HCT116 (cell line): Measurements from ENCODE around the gene ZBTB7B. TPM values are rescaled to one million over a fixed set of nuclear protein-coding genes. Genes with fewer than 3 reads are reported as not detected.

Experiments used
- ATAC-seq: fragments of 200-7000 bp; cut with Tn5 transposase; 2 replicates; pipeline ENCODE4 v1.9.1; 2020; ENCODE audit warnings: mild to moderate bottlenecking, moderate library complexity
- BruUV-seq: library from RNA; stranded (reverse); fragments of 400-500 nt; replicated peaks from 2 replicates; lab custom pipeline; 2021; lab: Mats Ljungman, UMichigan
- CTCF ChIA-PET: fragments of 300-600 bp; sonication (Branson Sonifier 250); formaldehyde crosslinking; loops from one replicate; lab custom pipeline; 2021; ENCODE audit warnings: antibody characterized with exemption; lab: Charles Lee
- POLR2A ChIA-PET: fragments of 300-600, 350-600 bp; sonication (Branson Sonifier 250); formaldehyde crosslinking; loops from one replicate; lab custom pipeline; 2021; ENCODE audit warnings: antibody characterized with exemption; lab: Charles Lee
- RAD21 ChIA-PET, 2 experiments: fragments of 300-600 bp; sonication (Branson Sonifier 250); formaldehyde crosslinking; loops; one replicate each; lab custom pipeline; 2023; ENCODE audit warnings: low total read pairs in 2 of 2; ENCODE audit not compliant: uncharacterized antibody in 2 of 2, unreplicated experiment in 2 of 2, low non-redundant PET in 1 of 2; lab: Charles Lee
- DNase-seq: peaks from one replicate; pipeline ENCODE4 v3.0.0-alpha.2; 2010; ENCODE audit warnings: low read depth, low spot score
- H2AFZ ChIP-seq: fragments of 200-600 bp; shearing (Covaris generic), sonication (generic); 2 replicates; pipeline ENCODE4 v1.6.1; 2017; ENCODE audit warnings: low read depth, mixed run types, mixed read lengths, antibody characterized with exemption, low read length; ENCODE audit not compliant: poor library complexity, severe bottlenecking
- H3K27ac ChIP-seq: 2 replicates; pipeline ENCODE4 v1.5.1; 2012; ENCODE audit warnings: low read depth, low read length
- H3K27me3 ChIP-seq: fragments of 200-600 bp; sonication (generic); 2 replicates; pipeline ENCODE4 v1.6.1; 2016; ENCODE audit warnings: mixed run types, low read length, mixed read lengths; ENCODE audit not compliant: insufficient read depth
- H3K36me3 ChIP-seq, 2 experiments: fragments of 200-500 bp in 1 of 2; fragments of 200-600 bp in 1 of 2; sonication (Bioruptor generic) in 1 of 2; sonication (generic) in 1 of 2; 2 replicates each; pipeline versions ENCODE4 v1.5.1 to v1.6.1; 2014 to 2016; ENCODE audit warnings: low read length in 2 of 2, inconsistent platforms in 1 of 2, mixed read lengths in 1 of 2, mixed run types in 1 of 2; ENCODE audit not compliant: insufficient read depth in 2 of 2, control insufficient read depth in 1 of 2
- H3K4me1 ChIP-seq, 2 experiments: fragments of 200-600 bp in 1 of 2; sonication (generic) in 1 of 2; 2 replicates each; pipeline versions ENCODE4 v1.5.1 to v1.6.1; 2012 to 2017; ENCODE audit warnings: low read length in 2 of 2, inconsistent platforms in 1 of 2, mild to moderate bottlenecking in 1 of 2, mixed read lengths in 1 of 2, mixed run types in 1 of 2, moderate library complexity in 1 of 2; ENCODE audit not compliant: insufficient read depth in 2 of 2, control insufficient read depth in 1 of 2
- H3K4me2 ChIP-seq: fragments of 200-600 bp; sonication (generic); 2 replicates; pipeline ENCODE4 v1.6.1; 2017; ENCODE audit warnings: mixed run types, low read length, mixed read lengths
- H3K4me3 ChIP-seq, 2 experiments: fragments of 200-600 bp in 1 of 2; sonication (generic) in 1 of 2; replicated peaks in 1 of 2; 2 replicates each; pipeline ENCODE4 v1.5.1; 2011 to 2016; ENCODE audit warnings: low read length in 2 of 2, control low read depth in 1 of 2, low read depth in 1 of 2, mild to moderate bottlenecking in 1 of 2, mixed read lengths in 1 of 2, mixed run types in 1 of 2
- H3K79me2 ChIP-seq: fragments of 200-600 bp; sonication (generic); 2 replicates; pipeline ENCODE4 v1.6.1; 2017; ENCODE audit warnings: mild to moderate bottlenecking, mixed run types, low read length, moderate library complexity, mixed read lengths; ENCODE audit not compliant: insufficient read depth
- H3K9ac ChIP-seq: fragments of 200-600 bp; sonication (generic); 2 replicates; pipeline ENCODE4 v1.6.1; 2016; ENCODE audit warnings: low read length, mixed read lengths
- H3K9me2 ChIP-seq: fragments of 200-600 bp; sonication (generic), shearing (Covaris generic); 2 replicates; pipeline ENCODE4 v1.6.1; 2017; ENCODE audit warnings: mixed run types, mild to moderate bottlenecking, moderate library complexity; ENCODE audit not compliant: insufficient read depth
- H3K9me3 ChIP-seq, 2 experiments: fragments of 200-500 bp in 1 of 2; fragments of 200-600 bp in 1 of 2; sonication (Bioruptor generic) in 1 of 2; sonication (generic) in 1 of 2; 2 replicates each; pipeline ENCODE4 v1.6.1; 2014 to 2017; ENCODE audit warnings: low read length in 2 of 2, mixed read lengths in 2 of 2, inconsistent platforms in 1 of 2, low read depth in 1 of 2, mild to moderate bottlenecking in 1 of 2, mixed run types in 1 of 2, moderate library complexity in 1 of 2; ENCODE audit not compliant: control insufficient read depth in 1 of 2, insufficient read depth in 1 of 2
- H4K20me1 ChIP-seq: fragments of 200-600 bp; sonication (generic), shearing (Covaris generic); 2 replicates; pipeline ENCODE4 v1.6.1; 2017; ENCODE audit warnings: mixed run types, mild to moderate bottlenecking, moderate library complexity; ENCODE audit not compliant: insufficient read depth
- ATF3 ChIP-seq: IDR thresholded peaks from 2 replicates; pipeline ENCODE4 v1.6.1; 2012
- CBX3 ChIP-seq: IDR thresholded peaks from 2 replicates; pipeline ENCODE4 v1.6.1; 2012; ENCODE audit warnings: low read depth
- EZH2 ChIP-seq: fragments of 200-600 bp; sonication (generic); IDR thresholded peaks from 2 replicates; pipeline ENCODE4 v1.6.1; 2017; ENCODE audit warnings: antibody characterized with exemption, mixed run types
- EZH2phosphoT487 ChIP-seq: fragments of 200-600 bp; IDR thresholded peaks from 2 replicates; pipeline ENCODE4 v1.6.1; 2018; ENCODE audit warnings: antibody characterized with exemption, borderline replicate concordance
- FOSL1 ChIP-seq: IDR thresholded peaks from 2 replicates; pipeline ENCODE4 v1.6.1; 2012; ENCODE audit warnings: low read depth
- RAD21 ChIP-seq: IDR thresholded peaks from 2 replicates; pipeline ENCODE4 v1.6.1; 2012; ENCODE audit warnings: low read depth, mild to moderate bottlenecking
- SP1 ChIP-seq: IDR thresholded peaks from 2 replicates; pipeline ENCODE4 v1.6.1; 2012; ENCODE audit warnings: low read depth
- SRF ChIP-seq: IDR thresholded peaks from 2 replicates; pipeline ENCODE4 v1.6.1; 2012; ENCODE audit warnings: low read depth
- ZFX ChIP-seq: fragments of 450-650 bp; IDR thresholded peaks from 2 replicates; pipeline ENCODE4 v1.6.1; 2017
- ZNF274 ChIP-seq: fragments of 200-500 bp; sonication (Bioruptor generic); IDR thresholded peaks from 2 replicates; pipeline ENCODE4 v1.6.1; 2014; ENCODE audit warnings: mild to moderate bottlenecking, low read depth, low read length, inconsistent platforms
- intact Hi-C: fragments of 100-400 bp; cut with micrococcal nuclease; formaldehyde crosslinking; loops from 2 replicates; pipeline ENCODE4 v1.10.0; 2022
- total RNA-seq: library from RNA; stranded (reverse); gene quantifications from one replicate; pipeline ENCODE4 v1.2.1, GENCODE V29; 2021; ENCODE audit not compliant: unreplicated experiment
- TF ChIP-seq, protein P1 (sequence below): IDR thresholded peaks from 2 replicates; pipeline ENCODE4 v1.6.1; 2012
- TF ChIP-seq, protein P2 (sequence below): IDR thresholded peaks from 2 replicates; pipeline ENCODE4 v1.6.1; 2012; ENCODE audit warnings: low read depth

Gene ZBTB7B
- total RNA-seq, 1 experiment from 2014 or later, result 57.0 TPM

- ATAC-seq (no peak), DNase-seq (no peak)
- Histone ChIP-seq H3K79me2 (peaks cover 2% of the 10 kb centered on the region), H3K27ac (no peak overlapping the region), H3K27me3 (no peaks in the 10 kb centered on the region), H4K20me1 (no peaks in the 10 kb centered on the region), H3K4me3 (peak overlapping the region; percentile 60 to 62), H3K4me2 (peak overlapping the region; percentile 87), H3K9me3 (no peaks in the 10 kb centered on the region), H3K36me3 (peaks cover 3 to 13% of the 10 kb centered on the region in 2 experiments; a peak in 2 of 4 replicates), H2AFZ (no peak overlapping the region), H3K9me2 (no peaks in the 10 kb centered on the region), H3K9ac (peak overlapping the region; percentile 56), H3K4me1 (peaks cover 14 to 33% of the 10 kb centered on the region in 2 experiments)
- ChIA-PET POLR2A (interaction anchor here (0.8 to 2.4 kb wide), 3 partner anchors 12 to 18 kb away, joined by 4 to 10 read pairs (median 9); partner anchors contain the start of gene SHC1), RAD21 (interaction anchor here in 1 of 2 experiments (1.0 kb wide), 1 partner anchor 96 kb away, joined by 4 read pairs; the partner anchor contains the start of gene ADAM15), CTCF (interaction anchor here (0.8 to 1.3 kb wide), 5 partner anchors 18 to 408 kb away, joined by 3 to 5 read pairs (median 4); partner anchors contain the start of gene ADAM15)
- BruUV-seq, result no TSS peak
- intact Hi-C loops, result no loop called here
- TF ChIP-seq SRF, result 0 out of 2 replicates have a peak, but pooled peaks have one; percentile 45
- TF ChIP-seq FOSL1, result no peak
- no peak for TF ChIP-seq ZFX
Observed at GRCh38 chr1:154955039-154955717, 47.4 kb upstream of the ZBTB7B start.

DNA sequence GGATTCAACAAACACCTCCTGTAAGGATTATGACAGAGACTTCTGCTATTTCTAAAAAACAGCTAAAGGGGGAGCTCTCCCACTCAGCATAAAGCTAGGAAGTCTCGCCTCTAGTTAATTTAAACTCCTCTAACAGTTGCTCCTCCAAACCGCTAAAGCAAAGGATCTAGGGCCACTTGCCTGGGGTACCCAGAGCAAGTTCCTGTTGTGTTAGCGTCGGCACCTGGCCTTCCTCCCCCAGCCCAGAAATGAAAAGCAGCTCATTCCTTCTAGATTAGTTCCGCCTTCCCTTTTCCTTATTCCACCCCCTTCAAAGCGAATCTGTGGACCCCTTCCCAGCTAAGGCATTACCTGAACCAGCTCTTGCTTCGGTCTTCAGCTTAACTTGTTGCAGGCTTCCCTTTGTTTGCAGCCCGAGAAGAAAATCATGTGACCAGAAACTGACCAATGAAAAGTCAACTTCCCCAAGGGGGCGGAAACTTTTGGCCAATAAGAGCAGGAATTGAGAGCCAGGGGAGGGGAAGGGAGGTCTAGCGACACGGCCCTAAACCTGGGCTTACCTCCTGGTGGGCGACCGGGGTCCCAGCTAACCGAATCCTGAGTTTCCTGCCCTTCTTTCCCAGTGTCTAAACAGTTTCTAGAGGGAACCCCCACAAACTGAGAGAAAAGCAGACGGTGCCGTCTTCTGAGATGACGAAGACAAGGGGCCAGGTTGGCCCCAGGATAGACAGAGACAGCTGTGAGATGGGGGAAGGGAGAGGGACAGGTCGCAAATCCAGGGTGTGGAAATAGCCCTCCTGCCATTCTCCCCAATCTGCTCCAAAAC, 46.7 kb upstream of the ZBTB7B start, which contains the start of gene PBXIP1:
PBXIP1 (minus strand) TSS at position 382 of the 826 bp plus-strand sequence. CDS start 2,378 bp downstream, outside the sequence.
- Histone ChIP-seq H3K9ac (peak within 1 kb of the TSS; percentile 56), H3K4me2 (peak within 1 kb of the TSS; percentile 87), H2AFZ (no peak within 1 kb of the TSS), H3K4me3 (peak within 1 kb of the TSS; percentile 60 to 62), H3K9me2 (no peaks in the 10 kb centered on the region), H4K20me1 (no peaks in the 10 kb centered on the region), H3K27ac (peak within 1 kb of the TSS; percentile 5; the same call in 1 of the 2 replicates), H3K79me2 (peaks cover 9% of the 10 kb centered on the region), H3K4me1 (peaks cover 18 to 40% of the 10 kb centered on the region in 2 experiments), H3K9me3 (no peaks in the 10 kb centered on the region), H3K36me3 (peaks cover 3 to 13% of the 10 kb centered on the region in 2 experiments; a peak in 2 of 4 replicates), H3K27me3 (no peaks in the 10 kb centered on the region)
- ATAC-seq, result peak; percentile 88
- RAD21 ChIA-PET, result interaction anchor here in 1 of 2 experiments (1.0 kb wide), 1 partner anchor 95 kb away, joined by 4 read pairs; the partner anchor contains the start of gene ADAM15
- DNase-seq, result peak; percentile 80
- intact Hi-C loops, result no loop called here
- POLR2A ChIA-PET, result interaction anchor here (0.8 to 2.4 kb wide), 3 partner anchors 12 to 17 kb away, joined by 4 to 10 read pairs (median 9); partner anchors contain the start of gene SHC1
- BruUV-seq, result no TSS peak
- CTCF ChIA-PET, result interaction anchor here (0.8 to 1.3 kb wide), 6 partner anchors 18 to 409 kb away, joined by 3 to 5 read pairs (median 4); partner anchors contain the start of gene ADAM15
- TF ChIP-seq, protein P1, sequence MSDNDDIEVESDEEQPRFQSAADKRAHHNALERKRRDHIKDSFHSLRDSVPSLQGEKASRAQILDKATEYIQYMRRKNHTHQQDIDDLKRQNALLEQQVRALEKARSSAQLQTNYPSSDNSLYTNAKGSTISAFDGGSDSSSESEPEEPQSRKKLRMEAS, result no peak
- TF ChIP-seq EZH2 (no peak), RAD21 (peak; percentile 44), ZNF274 (no peak), ATF3 (no peak), ZFX (no peak), SRF (no peak), CBX3 (no peak), FOSL1 (no peak), SP1 (peak; percentile 59), EZH2phosphoT487 (no peak)
- TF ChIP-seq, protein P2, sequence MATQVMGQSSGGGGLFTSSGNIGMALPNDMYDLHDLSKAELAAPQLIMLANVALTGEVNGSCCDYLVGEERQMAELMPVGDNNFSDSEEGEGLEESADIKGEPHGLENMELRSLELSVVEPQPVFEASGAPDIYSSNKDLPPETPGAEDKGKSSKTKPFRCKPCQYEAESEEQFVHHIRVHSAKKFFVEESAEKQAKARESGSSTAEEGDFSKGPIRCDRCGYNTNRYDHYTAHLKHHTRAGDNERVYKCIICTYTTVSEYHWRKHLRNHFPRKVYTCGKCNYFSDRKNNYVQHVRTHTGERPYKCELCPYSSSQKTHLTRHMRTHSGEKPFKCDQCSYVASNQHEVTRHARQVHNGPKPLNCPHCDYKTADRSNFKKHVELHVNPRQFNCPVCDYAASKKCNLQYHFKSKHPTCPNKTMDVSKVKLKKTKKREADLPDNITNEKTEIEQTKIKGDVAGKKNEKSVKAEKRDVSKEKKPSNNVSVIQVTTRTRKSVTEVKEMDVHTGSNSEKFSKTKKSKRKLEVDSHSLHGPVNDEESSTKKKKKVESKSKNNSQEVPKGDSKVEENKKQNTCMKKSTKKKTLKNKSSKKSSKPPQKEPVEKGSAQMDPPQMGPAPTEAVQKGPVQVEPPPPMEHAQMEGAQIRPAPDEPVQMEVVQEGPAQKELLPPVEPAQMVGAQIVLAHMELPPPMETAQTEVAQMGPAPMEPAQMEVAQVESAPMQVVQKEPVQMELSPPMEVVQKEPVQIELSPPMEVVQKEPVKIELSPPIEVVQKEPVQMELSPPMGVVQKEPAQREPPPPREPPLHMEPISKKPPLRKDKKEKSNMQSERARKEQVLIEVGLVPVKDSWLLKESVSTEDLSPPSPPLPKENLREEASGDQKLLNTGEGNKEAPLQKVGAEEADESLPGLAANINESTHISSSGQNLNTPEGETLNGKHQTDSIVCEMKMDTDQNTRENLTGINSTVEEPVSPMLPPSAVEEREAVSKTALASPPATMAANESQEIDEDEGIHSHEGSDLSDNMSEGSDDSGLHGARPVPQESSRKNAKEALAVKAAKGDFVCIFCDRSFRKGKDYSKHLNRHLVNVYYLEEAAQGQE, result no peak
